ENCODE data around the gene KIF7. TPM values are rescaled to one million over a fixed set of nuclear protein-coding genes. Genes with fewer than 3 reads are reported as not detected.

KIF7 gene
- total RNA-seq, 1 donor from 2014 or later, result 1.9 TPM

DNA sequence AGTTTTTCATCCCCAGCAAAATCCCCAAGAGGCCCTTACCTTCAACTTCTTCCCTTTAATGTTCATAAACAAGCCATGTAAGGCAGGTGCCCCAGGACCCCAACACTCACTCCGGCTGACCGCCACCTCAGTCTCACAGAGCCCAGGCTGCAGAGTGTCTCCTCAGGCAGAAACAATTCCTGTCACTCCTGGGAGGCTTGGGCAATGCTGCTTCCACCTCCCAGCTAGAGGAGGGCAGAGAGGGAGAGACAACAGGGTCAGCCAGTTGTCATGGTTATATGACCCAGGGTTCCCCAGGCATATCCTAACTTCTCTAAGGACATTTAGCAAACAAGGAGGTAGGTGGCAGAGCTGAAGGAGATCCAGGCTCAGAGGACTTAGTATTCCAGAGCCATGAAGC lies 23.9 kb upstream of the KIF7 start, which contains the start of gene PLIN1:
PLIN1 (minus strand) TSS at position 156 of the 400 bp plus-strand sequence. CDS start 1,878 bp downstream, outside the sequence.
- Mint-ChIP-seq H3K4me3 (no peak within 1 kb of the TSS), H3K9me3 (no peaks in the 10 kb centered on the region), H3K4me1 (no peaks in the 10 kb centered on the region), H3K36me3 (ENCODE audit: low read depth) (no peaks in the 10 kb centered on the region), H3K27me3 (peaks cover 10% of the 10 kb centered on the region), H3K27ac (no peak within 1 kb of the TSS)
- DNase-seq, result no peak
- intact Hi-C loops (cut with micrococcal nuclease), result no loop called here

DNA sequence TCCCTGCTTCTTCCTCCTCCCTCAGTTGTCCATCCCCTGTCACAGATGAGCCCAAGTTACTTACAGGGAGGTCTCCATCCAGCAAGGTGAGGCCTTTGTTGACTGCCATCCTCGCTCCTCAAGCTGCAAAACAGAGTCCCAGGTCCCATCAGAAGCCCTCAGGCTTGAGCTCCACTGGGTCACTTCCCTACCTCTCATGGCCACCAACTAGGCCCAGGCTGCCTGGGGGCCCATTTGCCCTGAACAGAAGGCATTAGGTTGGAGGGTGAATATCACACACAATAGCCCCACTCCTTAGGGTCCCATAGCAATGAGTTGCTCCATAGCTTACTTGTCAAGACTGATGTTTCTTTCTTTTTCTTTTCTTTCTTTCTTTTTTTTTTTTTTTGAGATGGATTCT lies 22.1 kb upstream of the KIF7 start:
- intact Hi-C loops (cut with micrococcal nuclease), result no loop called here
- Mint-ChIP-seq H3K4me3 (no peak overlapping the region), H3K4me1 (no peaks in the 10 kb centered on the region), H3K36me3 (ENCODE audit: low read depth) (no peaks in the 10 kb centered on the region), H3K27me3 (peaks cover 10% of the 10 kb centered on the region), H3K27ac (no peak overlapping the region), H3K9me3 (no peaks in the 10 kb centered on the region)
- no peak for DNase-seq

DNA sequence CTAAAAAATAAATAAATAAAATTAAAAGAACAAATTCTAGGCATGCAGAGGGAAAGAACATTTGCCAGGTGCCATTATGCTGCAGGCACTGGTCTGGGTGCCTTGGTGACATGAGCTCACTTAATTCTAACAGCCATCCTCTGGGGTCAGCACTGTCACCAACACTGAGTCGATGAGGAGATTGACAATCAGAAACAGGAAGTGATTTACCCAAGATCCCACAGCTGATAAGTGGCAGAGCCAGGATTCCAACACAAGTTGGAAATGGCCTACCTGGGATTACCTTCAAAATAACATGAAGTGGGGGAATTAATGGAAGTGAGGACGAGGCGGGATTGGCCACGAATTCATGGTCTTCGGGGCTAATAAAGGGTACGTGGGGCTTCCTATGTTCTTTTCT lies 20.3 kb upstream of the KIF7 start:
- intact Hi-C loops (cut with micrococcal nuclease), result no loop called here
- H3K4me3 Mint-ChIP-seq, result no peak overlapping the region
- no peak overlapping the region for H3K27ac Mint-ChIP-seq
- peaks cover 7% of the 10 kb centered on the region for H3K27me3 Mint-ChIP-seq
- H3K9me3 Mint-ChIP-seq, result no peaks in the 10 kb centered on the region
- no peak for DNase-seq
- H3K36me3 Mint-ChIP-seq (ENCODE audit: low read depth), result no peaks in the 10 kb centered on the region
- H3K4me1 Mint-ChIP-seq, result no peaks in the 10 kb centered on the region

DNA sequence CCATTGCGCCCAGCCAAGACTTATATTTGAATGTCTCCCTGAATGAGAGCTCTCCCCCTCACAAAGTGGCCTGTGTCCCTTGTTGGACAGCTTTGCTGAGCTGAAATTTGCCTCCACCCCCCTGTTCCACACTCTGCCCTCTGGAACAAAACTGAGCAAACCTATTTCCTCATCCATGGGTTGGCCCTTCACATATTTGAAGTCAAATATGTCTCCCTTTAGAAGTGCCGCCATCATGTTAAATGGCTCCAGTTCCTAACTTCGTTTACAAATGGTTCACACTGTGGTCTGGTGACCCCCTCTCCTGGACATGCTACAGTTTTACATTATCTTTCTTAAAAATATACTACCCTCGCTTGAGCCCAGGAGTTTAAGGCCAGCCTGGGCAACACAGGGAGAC lies 19.3 kb upstream of the KIF7 start:
- Mint-ChIP-seq H3K4me3 (no peak overlapping the region), H3K27ac (no peak overlapping the region), H3K27me3 (peaks cover 4% of the 10 kb centered on the region), H3K36me3 (ENCODE audit: low read depth) (no peaks in the 10 kb centered on the region), H3K9me3 (no peaks in the 10 kb centered on the region), H3K4me1 (no peaks in the 10 kb centered on the region)
- no peak for DNase-seq
- intact Hi-C loops (cut with micrococcal nuclease), result no loop called here

DNA sequence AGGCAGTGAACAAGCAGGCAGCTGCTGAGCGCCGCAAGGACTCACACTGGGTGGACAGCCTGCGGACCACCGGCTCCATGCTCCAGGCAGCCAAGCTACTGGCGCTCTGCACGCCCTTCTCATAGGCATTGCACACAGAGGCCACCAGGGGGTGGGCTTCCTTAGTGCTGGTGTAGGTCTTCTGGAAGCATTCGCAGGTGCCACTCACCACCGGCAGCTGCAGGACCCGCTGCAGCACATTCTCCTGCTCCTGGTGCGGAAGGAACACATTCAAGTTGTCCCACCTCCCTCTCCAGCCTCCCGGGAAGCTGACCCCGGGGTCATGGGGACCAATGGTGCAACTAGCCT lies 17.9 kb upstream of the KIF7 start:
- Mint-ChIP-seq H3K27me3 (no peaks in the 10 kb centered on the region), H3K4me3 (no peak overlapping the region), H3K9me3 (no peaks in the 10 kb centered on the region), H3K36me3 (ENCODE audit: low read depth) (no peaks in the 10 kb centered on the region), H3K27ac (no peak overlapping the region), H3K4me1 (no peaks in the 10 kb centered on the region)
- intact Hi-C loops (cut with micrococcal nuclease), result no loop called here
- DNase-seq, result peak; percentile 73

DNA sequence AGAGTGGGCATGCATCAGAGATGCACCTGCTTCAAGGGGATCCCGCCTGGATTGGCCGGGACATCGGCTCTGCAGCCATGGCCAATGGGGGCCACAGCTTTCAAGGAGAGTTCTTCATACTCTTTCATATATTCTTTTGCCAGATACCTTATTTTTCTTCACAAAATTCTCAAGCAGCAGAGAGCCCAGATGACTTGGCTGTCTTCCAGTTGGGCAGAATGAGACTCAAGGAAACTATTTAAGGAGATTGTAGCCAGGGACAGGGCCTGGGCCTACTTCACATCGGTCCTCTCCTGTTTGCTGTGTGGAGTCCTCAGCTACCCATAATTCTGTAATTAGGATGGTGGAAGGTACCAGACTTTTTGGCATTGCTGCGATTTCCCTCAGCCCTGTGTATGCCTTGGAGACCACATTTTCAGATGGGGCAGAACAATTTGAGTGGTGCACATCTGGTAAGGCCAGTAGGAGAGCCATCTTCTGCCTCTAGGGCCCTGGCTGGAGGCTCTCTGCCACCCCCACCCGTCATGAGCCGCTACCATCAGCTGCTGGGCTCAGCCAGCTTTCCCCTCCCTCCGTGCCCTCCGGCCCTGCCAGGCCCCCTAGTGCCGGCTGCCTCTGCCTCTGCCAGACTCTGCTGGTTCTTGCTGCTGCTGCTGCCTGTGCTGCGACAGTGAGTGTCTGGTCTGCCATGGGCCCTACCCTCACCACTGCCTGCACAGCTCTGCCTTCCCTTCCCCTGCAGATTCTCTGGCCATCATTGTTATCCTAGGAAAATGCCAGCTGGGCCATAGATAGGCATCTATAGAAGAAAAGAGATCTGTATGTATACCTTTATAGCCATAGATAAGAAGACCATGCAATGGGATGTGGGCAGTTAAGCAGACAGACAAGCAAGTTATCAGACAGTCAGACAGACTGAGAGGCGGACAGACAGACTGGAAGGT lies 17.2 kb upstream of the KIF7 start:
- DNase-seq, result no peak
- H3K36me3 Mint-ChIP-seq (ENCODE audit: low read depth), result no peaks in the 10 kb centered on the region
- peaks cover 1% of the 10 kb centered on the region for H3K27me3 Mint-ChIP-seq
- H3K4me3 Mint-ChIP-seq, result no peak overlapping the region
- no peaks in the 10 kb centered on the region for H3K4me1 Mint-ChIP-seq
- H3K9me3 Mint-ChIP-seq, result no peaks in the 10 kb centered on the region
- intact Hi-C loops (cut with micrococcal nuclease), result no loop called here
- no peak overlapping the region for H3K27ac Mint-ChIP-seq

DNA sequence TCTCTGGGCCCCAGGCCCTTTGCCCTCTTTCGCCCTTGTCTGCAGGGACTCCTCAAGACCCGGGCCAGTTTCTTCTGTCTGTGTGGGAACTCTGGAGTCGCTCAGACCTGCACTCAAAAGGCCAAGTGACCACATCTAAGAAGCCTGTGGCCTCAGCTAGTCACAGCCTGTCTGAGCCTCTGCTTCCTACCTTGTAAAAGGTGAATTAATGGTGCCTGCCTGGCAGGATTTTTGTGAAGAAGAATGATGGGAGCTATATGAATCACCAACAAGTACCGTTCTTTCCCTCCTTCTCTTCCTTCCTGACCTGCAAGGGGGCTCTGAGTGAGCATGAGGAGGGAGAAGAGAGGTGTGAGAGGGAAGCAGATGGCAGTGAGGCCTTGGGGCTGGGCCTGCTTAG lies 16.4 kb upstream of the KIF7 start:
- Mint-ChIP-seq H3K4me1 (no peaks in the 10 kb centered on the region), H3K36me3 (ENCODE audit: low read depth) (no peaks in the 10 kb centered on the region), H3K27me3 (peaks cover 2% of the 10 kb centered on the region), H3K4me3 (no peak overlapping the region), H3K27ac (no peak overlapping the region), H3K9me3 (no peaks in the 10 kb centered on the region)
- no peak for DNase-seq
- intact Hi-C loops (cut with micrococcal nuclease), result no loop called here

DNA sequence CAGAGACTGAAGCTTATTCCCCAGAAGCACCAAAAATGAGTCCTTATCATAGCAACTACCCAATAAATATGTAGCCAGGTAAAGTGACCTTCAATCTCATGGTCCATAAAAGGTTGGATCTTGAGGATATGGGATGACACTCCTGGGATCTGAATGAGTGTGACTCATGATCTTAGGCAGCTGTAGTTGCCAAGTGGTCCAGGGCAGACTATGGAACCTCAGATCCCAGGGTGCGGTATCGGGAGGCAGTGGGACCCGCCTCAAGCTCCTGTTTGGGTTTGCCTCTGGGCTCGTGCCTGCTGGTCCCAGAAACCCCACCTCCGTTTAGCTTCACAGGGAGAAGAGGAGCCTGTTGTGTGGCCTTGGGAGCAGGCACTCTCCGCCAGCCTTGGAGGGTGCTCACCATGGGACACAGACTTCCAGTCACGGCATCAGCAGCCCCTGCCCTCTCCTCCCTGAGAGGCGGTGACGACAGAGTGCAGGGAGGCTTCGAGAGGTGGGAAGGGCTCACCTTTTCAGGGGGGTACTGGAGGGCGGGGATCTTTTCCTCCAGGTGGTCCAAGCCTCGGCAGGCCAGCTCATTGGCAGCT lies 15.8 kb upstream of the KIF7 start:
- no peaks in the 10 kb centered on the region for H3K9me3 Mint-ChIP-seq
- H3K4me3 Mint-ChIP-seq, result no peak overlapping the region
- H3K36me3 Mint-ChIP-seq (ENCODE audit: low read depth), result no peaks in the 10 kb centered on the region
- no peak overlapping the region for H3K27ac Mint-ChIP-seq
- no peaks in the 10 kb centered on the region for H3K4me1 Mint-ChIP-seq
- DNase-seq, result no peak
- intact Hi-C loops (cut with micrococcal nuclease), result no loop called here
- H3K27me3 Mint-ChIP-seq, result peaks cover 4% of the 10 kb centered on the region

DNA sequence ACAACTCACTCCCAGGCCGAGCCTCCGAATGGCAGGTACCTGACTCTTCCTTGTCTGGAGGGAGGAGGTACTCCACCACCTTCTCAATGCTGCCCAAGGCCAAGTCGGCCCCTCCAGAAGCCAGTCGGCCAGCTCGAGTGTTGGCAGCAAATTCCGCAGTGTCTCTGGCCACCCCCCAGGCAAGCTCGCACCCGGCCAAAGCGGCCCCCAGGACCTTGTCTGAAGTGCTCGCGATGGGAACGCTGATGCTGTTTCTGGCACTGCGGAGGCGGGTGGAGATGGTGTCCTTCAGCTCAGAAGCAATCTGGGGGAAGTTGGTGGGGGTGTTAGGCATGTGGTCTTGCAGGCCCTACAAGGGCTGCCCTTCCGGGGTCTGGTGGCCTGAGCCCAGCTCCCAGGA lies 14.7 kb upstream of the KIF7 start:
- Mint-ChIP-seq H3K4me3 (no peak overlapping the region), H3K36me3 (ENCODE audit: low read depth) (no peaks in the 10 kb centered on the region), H3K27ac (no peak overlapping the region), H3K4me1 (no peaks in the 10 kb centered on the region), H3K27me3 (peaks cover 6% of the 10 kb centered on the region), H3K9me3 (no peaks in the 10 kb centered on the region)
- intact Hi-C loops (cut with micrococcal nuclease), result no loop called here
- no peak for DNase-seq

DNA sequence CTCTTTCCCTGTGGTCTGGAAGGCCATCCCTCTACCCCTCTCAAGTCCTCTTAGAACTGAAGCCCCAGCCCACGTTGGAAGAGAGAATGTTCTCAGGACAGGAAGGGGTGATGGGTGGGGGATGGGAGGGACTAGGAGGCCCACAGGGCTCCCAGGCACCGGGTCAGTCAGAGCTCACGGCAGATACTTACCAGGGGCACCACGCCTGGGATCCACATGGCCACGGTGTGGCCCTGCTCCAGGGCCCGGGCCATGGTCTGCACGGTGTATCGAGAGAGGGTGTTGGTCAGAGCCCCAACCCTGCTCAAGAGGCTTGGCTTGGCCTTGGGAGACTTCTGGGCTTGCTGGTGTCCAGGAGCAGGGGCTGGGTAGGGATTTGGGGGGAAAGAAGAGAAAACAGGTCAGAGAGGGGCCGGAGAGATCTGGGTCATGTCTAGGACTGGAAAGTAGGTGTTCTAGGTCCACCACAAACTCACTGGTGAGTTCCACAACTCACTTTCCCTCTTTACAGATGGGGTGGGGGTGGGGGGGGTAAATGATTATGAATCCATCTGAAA lies 14.1 kb upstream of the KIF7 start:
- Mint-ChIP-seq H3K27ac (no peak overlapping the region), H3K36me3 (ENCODE audit: low read depth) (no peaks in the 10 kb centered on the region), H3K27me3 (peaks cover 11% of the 10 kb centered on the region), H3K4me3 (no peak overlapping the region), H3K9me3 (no peaks in the 10 kb centered on the region), H3K4me1 (no peaks in the 10 kb centered on the region)
- intact Hi-C loops (cut with micrococcal nuclease), result no loop called here
- no peak for DNase-seq

DNA sequence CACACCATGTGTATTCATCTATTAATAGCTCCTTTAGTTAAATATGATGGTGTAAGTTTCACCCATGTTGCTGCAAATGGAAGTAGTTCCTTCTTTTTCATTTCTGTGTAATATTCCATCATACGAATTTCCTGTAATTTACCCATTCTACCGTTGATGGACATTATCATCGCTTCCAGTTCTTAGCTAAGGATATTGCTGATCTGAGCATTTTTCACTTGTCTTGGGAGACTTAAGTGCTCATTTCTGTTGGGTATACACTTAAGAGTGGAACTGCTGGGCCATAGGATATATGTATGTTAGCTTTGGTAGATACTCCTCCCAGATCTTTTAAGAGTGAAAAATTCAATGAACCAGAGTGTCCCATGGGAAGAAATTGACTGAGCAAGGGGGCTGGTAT lies 12.9 kb upstream of the KIF7 start:
- no peaks in the 10 kb centered on the region for H3K4me1 Mint-ChIP-seq
- intact Hi-C loops (cut with micrococcal nuclease), result no loop called here
- H3K27ac Mint-ChIP-seq, result no peak overlapping the region
- no peaks in the 10 kb centered on the region for H3K9me3 Mint-ChIP-seq
- peaks cover 13% of the 10 kb centered on the region for H3K27me3 Mint-ChIP-seq
- no peak for DNase-seq
- no peak overlapping the region for H3K4me3 Mint-ChIP-seq
- H3K36me3 Mint-ChIP-seq (ENCODE audit: low read depth), result no peaks in the 10 kb centered on the region

DNA sequence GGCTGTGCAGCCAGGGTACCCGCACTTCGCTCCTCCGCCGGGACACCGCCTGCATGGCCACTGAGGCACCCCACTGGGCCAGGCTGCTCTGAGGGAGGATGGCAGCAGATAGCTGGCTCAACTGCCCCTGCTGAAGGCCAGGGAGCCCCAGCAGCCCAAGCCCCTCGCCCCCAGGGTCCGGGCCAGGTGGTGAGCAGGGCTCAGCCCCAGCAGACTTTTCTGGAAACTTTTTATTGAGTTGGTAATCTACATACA lies 12.4 kb upstream of the KIF7 start:
- Mint-ChIP-seq H3K27ac (no peak overlapping the region), H3K4me3 (no peak overlapping the region), H3K4me1 (no peaks in the 10 kb centered on the region), H3K9me3 (no peaks in the 10 kb centered on the region), H3K36me3 (ENCODE audit: low read depth) (no peaks in the 10 kb centered on the region), H3K27me3 (peaks cover 15% of the 10 kb centered on the region)
- intact Hi-C loops (cut with micrococcal nuclease), result no loop called here
- no peak for DNase-seq

DNA sequence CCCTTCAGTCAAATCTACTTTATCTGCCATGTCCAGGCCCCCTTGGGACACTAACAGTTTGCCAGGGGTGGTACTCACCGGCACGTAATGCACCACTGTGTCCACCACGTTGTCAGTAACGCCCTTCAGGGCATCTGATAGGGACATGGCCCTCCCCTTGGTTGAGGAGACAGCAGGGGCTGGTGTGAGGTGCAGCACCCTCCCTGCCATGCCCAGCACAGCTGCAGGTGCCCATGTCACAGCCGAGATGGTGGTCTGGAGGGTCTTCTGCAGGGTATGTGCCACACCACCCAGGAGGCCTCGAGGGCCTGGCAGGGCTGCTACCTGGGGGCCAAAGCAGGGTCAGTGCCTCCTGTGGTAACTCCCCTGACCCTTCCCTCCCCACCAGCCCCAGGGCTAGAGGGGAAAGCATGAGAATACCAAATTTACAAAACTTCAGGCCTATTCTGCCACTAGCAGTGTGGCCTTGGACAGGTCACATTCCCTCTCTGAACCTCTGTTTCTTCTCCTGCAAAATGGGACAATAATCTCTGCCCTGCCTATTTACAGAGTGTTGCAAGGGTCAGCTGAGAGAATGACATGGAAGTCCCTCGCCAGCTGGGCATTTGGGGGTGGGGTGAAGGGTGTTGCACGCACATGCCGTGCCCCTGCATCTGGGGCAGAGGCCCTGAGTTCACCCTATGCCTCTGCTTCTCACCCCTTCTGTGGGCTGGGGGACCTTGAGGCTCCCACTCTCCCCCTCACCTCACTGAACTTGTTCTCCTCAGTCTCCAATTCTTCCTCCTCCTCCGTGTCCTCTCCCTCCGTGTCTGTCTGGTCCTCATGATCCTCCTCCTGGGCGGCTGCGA lies 11.8 kb upstream of the KIF7 start:
- H3K36me3 Mint-ChIP-seq (ENCODE audit: low read depth), result no peaks in the 10 kb centered on the region
- no peak overlapping the region for H3K27ac Mint-ChIP-seq
- H3K4me3 Mint-ChIP-seq, result no peak overlapping the region
- H3K4me1 Mint-ChIP-seq, result no peaks in the 10 kb centered on the region
- intact Hi-C loops (cut with micrococcal nuclease), result no loop called here
- H3K9me3 Mint-ChIP-seq, result no peaks in the 10 kb centered on the region
- DNase-seq, result no peak
- peaks cover 19% of the 10 kb centered on the region for H3K27me3 Mint-ChIP-seq
